Medulla oblongata (tissue), 1 donor: ENCODE results near the gene ARHGDIA.

Source experiments
- DNase-seq: peaks from one replicate; pipeline ENCODE4 v3.0.0-alpha.2; 2015; ENCODE audit errors: extremely low spot score

ARHGDIA gene

DNA sequence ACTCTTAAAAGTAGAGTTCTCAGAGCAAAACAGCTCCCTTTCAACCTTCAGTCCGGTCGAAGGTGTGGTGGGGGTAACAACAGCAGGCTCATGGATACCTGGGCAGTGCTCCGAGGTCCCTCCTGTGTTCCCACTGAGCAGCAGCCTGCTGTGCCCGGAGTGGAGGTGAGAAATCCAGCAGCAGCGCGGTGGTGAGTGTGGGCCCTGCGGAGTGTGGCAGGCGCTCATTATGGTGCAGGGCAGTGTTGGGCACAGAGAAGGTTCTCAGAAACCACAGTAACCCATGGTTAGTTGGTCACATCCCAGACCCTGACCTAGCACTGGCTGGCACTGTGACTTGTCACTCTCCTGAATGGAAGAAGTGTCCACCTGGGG, 5.8 kb downstream of the ARHGDIA start:
- DNase-seq = no peak

DNA sequence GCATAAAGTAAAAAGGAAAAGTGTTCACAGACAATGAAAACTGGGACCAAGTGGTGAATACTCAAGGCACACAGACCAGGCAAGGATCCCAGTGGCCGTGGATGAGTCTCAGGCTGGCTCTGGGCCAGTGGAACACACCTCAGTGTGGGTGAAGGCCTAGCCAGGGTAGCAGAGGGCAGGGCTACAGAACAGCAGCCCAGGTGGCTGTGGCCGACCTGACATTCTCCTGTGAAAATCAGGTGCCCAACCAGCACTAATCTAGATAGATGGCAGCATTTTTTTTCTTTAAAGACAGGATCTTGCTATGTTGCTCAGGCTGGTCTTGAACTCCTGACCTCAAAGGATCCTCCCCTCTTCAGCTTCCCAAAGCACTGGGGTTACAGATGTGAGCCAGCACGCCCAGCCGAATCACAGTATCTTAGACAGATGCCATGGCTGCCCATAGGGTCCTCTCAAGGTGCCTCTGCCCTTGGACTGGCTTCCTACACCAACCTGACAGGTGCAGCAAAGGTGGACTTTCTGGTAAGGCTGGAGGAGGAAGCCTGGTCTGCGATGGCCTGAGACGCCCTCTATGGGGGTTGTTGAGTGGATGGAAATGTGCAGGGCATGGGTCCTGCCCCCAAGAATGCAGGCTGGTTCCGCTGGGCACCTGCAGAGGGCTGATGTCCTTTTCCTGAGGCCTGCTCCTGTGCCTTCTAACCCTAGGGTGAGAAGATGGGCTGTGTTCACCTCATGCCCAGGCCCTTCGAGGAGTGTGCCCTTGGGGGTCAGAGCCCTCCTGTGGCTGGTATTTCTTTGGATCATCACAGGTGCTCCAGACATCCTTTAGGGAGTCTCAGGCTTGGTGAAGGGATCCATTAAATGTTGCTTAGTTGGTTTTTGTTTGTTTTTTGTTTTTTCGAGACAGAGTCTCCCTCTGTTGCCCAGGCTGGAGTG, 7.0 kb downstream of the ARHGDIA start:
- DNase-seq = no peak

DNA sequence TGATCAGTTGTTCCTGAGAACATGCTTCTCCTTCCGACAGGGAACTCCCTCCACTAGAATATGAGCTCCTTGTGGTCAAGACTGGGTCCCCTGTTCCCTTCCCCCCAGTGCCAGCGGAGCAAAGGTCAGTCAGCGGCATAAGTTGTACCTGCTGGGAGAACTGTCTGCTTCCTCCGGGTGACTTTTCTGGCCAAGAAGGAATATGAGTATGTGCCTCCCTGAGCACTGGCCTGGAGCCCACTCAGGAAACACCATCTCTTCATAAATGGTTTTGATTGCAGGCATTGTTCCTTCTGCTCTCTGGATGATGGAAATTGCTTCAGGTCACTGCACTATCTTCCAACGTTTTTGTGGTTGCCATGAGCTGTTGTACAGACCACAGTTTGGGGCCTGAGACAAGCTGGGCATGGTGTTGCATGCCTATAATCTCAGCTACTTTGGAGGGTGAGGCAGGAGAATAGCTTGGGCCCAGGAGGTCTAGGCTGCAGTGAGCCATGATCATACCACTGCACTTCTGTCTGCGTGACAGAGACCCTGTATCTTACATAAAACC, 7.9 kb downstream of the ARHGDIA start:
- DNase-seq = no peak

DNA sequence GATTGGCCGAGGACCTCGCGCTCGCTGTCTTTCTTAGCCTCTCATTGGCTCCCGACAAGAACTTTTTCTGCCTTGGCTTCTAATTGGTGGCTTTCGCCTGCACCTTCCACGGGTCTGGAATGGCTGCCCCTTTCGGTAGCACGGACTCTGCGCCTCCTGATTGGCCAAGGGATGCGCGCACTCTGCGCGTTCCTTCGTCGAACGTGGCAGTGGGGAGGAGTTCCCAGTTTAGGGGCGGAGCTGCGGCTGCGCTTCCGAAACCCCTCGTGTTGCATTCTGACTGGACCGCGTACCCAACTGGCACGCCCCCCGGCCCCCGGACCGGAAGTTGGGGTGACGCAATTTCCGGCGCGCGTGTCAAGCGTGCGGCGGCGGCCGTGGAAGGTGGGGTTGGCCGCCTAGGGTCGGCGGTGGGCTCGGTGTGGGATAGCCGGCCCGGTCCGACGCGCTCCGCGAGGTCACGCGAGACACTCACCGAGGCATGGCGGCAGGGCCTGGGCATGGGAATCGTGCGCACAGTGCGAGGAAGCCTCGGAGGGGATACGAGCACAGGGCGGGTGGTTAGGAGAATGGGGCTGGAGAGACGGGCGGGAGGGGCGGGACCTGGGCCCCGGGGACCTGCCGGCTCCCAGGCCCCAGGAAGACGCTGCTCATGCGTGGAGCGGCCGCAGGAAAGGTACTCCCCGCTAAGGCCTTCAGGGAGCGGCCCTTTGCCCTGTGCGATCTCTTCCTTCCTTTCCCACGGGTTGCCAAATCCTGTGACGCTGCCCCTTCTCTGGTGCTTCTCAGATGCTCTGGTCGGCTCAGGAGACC, 10.2 kb downstream of the ARHGDIA start:
- peak; percentile 100 for DNase-seq

DNA sequence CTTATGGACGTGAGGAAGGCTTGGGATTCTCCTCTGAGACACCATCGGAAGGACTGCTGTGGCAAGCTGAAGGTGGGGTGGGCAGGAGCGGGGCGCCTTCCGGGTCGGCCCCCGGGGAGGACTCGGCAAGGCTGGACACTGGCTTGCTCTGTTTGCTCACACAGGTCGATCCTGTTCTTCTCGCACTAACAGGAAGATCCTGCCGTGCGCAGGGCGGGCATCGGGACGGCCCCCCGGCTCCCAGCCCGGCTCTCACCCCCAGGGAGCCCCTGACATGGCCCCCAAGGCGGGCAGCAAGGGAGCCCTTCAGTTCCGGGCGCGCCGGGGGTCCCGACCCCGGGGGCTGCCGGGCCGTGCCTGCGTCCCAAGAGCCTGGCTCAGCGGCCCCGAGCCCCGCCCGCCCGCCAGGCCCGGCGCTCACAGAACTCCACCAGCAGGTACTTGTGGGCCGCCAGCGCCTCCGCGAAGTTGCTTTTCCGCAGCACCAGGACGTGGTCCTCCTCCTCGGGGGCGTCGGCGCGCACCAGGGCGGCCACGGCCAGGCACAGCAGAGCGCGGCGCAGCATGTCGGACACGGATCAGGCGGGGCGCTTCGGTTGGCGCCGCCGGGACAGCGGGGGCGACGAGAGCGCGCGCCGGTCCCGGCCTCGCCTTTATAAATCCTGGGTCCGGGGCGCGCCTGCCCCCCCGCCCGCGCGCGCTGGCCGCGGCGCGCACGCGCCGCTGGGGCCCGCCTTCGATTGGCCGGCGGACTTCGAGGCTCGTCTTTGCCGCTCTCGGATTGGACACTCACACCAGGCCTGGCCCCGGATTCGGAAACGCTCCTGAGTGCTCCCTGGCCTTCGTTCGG, 11.0 kb downstream of the ARHGDIA start, which contains the start of gene P4HB:
TSS of gene P4HB (minus strand) at position 630 of the 850 bp plus-strand sequence. CDS start at position 566, 64 bp downstream.
- no peak for DNase-seq

DNA sequence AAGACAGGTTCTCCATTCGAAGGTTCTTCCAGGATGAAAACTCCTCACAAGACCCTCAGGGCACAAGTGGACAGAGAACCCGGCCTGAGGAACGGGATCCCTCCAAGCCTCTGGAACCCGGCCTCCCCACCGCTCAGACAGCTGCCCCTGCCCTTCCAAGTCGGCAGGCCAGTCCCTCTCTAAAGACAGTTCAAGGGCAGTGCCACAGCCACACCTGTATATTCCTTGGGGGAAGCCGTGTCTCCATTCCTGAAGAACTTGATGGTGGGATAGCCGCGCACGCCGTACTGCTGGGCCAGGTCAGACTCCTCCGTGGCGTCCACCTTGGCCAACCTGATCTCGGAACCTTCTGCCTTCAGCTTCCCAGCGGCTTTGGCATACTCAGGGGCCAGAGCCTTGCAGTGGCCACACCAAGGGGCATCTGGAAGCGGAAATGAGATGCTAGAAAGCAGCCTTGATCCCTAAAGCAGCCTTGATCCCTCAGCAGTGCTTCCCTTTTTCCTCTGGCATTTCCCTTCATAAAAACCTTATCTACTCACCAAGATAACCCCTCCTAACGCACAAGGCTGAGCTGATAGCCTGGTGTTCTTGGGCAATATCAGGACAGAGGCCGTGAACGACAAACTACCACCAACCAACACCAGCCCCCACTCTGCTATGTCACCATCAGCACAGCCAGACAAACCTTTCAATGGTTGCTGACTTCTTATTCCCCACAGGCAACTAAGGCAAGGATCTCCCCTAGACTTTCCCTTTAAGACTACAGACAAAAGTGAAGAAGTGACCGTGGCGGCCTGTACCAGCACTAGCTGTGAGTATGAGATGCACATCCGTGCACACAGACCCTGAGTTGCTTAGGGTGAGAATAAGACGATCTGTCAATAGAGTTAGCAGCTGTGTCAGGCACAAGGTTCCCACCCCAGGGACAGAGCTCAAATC, 11.9 kb downstream of the ARHGDIA start:
- no peak for DNase-seq

DNA sequence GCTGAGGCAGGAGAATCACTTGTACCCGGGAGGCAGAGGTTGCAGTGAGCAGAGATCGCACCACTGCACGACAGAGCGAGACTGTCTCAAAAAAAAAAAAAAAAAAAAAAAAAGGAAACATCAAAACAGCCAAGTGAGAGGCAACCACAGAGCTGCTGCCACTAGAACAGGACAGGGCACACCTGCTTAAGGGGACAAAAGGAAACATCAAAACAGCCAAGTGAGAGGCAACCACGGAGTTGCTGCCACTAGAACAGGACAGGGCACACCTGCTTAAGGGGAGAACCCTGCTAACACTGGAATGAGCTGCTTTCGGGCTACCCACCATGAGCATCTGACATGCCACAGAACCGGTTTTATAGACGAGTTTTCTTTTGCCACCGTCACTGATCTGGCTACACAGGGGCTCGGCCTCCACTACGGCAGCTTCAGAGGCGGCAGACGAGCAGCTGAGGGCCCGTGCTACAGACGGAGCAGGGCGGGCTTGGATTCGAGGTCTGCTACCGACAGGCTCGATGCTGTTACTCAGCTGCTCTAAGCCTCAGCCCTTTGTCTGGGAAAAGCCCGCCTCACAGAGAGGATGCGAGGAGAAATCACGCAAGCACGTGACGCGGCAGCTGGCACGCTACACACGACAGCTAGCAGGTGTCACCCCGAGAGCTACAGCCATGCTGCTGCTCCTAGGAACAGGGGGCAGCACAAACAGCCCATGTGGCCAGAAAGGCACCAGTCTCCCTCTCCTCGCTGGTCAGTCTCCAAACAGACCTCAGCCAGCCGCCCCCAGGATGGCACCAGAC, 12.8 kb downstream of the ARHGDIA start:
- no peak for DNase-seq

DNA sequence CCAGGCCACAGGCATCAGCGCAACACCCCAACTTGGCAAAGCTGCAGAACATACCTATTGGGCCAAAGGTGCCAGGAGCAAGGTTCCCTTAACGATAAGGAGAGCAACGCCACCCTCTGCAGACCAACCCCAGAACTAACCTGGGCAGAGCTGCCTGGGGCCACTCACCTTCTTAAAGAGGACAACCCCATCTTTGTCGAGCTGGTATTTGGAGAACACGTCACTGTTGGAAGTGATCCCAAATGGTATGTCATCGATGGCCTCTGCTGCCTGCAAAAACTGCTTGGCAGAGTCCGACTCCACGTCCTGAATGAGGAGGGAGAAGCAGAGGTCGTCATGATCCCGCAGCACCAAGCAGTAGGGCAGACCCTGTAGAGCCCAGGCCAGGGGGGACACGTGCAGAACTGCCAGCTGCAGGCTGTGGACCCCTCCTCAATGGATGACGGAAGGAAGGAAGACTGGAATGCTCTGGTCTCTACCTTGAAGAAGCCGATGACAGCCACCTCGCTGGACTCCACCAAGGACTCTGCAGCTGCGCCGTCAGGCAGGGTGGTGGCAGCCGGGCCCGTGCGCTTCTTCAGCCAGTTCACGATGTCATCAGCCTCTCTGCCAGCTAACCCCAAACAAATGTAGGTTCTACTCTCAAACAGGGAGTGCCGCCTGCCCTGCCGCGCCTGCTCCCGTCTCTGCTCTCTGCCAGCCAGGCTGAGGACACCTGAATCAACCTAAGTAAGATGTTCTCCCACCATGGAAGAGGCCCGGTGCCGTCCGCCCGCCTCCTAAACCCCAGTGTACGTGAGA, 16.0 kb downstream of the ARHGDIA start:
- DNase-seq = no peak

DNA sequence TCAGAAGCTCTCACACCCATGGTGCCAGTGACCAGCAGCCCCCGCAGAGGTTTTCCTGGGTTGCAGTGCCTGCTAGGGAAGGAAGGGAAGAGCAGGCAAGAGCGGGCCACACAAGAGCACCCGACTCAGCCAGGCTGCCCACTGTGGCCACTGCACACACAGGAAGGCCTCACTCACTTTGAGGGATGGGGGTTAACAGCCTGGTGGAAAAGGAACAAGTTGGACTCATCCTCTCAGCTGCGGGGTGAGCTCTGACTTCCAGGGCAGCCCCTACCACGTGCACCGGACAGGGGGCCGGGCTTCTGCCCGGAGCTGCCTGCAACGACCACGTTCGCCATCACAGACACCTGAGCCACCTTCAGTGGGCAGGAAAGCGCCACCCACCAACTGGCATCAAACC, 18.9 kb downstream of the ARHGDIA start:
- DNase-seq = no peak

DNA sequence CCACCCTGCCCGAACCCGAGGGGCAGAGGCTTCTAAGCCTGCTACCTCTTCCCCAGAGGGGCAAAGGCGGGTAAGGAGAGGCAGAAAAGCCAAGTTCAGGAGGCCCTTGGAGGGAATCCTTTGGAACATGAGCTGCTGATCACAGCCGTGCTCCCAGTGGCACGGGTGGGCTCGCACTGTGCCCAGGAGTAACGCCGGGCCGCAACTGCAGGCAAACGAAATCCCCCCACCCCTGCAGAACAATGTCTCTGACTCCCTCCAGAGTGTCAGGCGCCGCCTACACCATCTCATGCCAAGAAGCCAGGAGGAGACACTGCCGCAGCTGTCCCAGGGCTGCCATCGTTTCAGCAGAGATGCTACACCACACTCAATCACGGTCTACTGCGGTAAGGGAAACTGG, 19.7 kb downstream of the ARHGDIA start:
- DNase-seq = no peak

DNA sequence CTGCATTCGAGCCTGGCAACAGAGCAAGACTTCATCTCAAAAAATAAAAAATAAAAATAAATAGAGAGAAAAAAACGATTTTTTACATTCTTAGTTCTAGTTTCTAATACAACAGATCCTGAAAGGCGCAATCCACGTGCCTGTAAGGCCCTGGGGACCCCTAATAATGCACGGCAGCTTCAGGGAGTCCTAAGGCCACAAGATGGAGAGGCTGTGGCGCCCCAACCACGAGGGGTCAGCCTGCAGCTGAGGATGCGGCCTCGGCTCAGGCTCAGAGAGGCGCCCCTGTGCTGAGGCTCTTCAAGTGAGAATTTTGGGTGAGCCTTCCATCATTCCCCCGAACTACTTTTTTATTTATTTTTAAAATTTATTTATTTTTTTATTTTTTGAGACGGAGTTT, 21.7 kb downstream of the ARHGDIA start:
- no peak for DNase-seq

DNA sequence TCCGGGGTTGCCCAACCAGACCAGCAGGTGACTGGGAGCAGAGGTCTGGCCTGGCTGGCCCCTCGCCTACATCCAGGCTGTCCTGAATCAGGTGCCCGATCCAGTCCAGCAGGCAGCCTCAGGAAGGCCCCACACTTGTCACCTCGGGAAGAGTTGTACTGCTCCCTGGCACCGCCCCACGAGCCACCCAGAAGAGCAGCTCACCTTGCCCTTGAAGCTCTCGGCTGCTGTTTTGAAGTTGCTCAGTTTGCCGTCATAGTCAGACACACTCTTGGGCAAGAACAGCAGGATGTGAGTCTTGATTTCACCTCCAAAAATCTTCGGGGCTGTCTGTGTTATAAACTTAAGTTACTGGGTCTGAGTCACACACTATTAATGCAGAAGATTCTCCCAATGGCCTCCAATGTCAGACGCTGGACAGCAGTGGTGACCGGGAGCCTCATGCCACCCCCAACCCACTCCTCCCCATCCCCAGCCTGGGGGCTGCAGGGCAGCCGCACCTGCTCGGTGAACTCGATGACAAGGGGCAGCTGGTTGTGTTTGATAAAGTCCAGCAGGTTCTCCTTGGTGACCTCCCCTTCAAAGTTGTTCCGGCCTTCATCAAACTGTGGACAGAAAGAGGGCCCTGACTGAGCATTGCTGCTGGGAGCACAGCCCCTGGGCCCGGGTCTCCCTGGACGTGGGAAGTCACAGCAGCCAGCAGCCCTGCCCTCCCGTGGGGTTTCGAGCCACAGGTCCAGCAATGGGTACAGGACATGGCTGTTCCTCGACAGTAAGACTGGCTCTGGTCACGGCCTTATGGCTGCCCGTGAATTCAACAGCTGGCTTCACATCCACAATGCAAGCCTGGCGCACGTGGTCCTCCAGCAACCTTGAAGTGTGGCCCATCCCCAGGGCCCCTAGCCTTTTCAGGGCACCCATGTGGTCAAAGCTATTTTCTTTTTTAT, 24.1 kb downstream of the ARHGDIA start:
- no peak for DNase-seq

DNA sequence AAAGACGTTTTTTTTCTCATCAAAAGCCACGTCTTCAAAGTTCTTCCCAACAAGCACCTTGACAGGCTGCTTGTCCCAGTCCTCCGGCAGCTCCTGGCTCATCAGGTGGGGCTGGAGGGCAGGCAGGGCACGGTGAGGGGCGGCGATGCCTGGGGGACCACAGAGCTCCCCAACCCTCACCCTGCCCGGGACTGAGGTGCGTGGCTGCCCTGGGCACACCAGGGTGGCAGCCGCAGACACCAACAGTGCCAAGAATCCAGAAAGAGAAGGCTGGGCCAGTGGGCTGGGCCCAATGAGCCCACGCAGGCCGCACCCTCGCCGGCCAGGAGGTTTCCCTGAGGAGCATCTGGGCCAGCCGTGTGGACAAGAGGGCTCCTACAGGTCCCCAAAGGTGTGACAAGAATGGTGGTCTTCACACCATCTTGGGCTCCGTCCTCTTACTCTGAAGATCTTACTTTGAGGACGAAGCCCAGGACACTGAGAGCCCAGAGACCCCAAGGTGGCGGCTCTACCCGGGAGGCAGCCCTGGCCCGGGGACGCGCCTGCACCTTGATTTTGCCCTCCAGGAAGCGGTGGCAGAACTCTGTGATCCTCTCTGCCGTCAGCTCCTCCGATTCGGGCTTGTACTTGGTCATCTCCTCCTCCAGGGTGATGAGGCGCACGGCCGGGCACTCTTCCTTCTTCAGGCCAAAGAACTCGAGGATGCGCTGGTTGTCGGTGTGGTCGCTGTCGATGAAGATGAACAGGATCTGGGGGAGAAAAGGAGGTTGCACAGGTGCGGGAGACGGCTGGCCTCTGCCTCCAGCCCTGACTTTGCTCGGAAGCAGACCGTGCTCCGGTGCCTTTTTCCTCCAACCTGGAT, 25.0 kb downstream of the ARHGDIA start:
- no peak for DNase-seq

DNA sequence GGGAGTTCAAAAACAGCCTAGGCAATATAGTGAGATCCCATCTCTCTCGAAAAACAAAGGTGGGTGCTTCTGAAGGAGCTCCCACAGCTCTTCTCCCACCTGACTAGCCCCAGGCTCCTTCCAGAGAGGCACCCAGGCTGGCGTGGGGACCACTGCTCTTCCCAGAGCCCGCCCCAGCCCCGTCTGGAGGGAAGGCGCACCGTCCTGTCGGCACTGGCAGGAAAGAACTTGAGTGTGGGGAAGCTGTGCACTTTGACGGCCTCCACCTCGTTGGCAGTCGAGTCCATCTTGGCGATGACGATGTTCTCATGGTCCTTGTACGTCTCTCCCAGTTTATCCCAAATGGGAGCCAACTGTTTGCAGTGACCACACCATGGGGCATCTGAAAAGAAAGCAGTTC, 25.8 kb downstream of the ARHGDIA start:
- no peak for DNase-seq

DNA sequence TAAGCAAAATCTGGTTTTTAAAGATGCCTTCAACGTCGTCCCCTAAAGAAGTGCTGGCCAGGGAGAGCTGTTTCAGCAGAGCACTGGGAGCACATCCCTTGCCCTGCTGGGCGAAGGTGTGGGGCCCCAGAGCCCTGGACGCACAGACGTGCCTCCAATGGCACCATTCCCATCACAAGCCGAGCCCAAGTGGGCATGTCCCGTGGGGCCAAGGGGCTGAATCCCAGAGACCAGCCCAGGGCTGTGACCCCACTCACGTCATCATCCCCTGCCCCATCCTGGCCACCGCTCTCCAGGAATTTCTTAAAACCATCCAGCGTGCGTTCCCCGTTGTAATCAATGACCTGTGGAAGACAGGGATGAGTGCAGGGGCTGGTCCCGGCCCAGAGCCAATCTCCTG, 26.2 kb downstream of the ARHGDIA start:
- no peak for DNase-seq

DNA sequence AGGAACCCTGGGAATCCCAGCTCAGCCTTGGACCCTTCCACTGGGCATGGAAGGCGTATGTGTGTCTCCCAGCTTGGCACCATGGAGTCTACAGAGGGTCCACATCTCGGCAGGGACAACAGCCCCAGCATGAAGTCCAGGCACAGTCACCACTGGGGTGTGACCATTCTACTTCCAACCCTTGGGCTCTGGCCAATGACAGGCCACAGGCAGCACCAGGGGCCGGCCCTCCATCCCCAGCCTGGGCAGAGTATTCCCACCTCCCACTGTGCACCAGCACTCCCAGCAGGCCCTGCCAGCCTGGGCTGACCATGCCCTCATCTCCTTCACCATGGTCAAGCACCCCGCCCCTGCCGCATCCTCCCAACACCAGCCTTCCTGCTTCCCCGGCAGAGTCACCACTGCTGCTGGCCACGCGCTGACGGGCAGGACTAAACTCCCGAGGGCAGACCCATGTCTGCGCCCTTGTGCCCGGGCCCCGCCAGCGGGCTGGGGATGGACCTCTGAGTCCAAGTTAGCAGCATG, 26.7 kb downstream of the ARHGDIA start:
- no peak for DNase-seq
